ENCODE data around the gene STXBP2.
A peak's percentile ranks its signal among the peaks of the same experiment; 100 is the strongest.

Gene STXBP2

DNA sequence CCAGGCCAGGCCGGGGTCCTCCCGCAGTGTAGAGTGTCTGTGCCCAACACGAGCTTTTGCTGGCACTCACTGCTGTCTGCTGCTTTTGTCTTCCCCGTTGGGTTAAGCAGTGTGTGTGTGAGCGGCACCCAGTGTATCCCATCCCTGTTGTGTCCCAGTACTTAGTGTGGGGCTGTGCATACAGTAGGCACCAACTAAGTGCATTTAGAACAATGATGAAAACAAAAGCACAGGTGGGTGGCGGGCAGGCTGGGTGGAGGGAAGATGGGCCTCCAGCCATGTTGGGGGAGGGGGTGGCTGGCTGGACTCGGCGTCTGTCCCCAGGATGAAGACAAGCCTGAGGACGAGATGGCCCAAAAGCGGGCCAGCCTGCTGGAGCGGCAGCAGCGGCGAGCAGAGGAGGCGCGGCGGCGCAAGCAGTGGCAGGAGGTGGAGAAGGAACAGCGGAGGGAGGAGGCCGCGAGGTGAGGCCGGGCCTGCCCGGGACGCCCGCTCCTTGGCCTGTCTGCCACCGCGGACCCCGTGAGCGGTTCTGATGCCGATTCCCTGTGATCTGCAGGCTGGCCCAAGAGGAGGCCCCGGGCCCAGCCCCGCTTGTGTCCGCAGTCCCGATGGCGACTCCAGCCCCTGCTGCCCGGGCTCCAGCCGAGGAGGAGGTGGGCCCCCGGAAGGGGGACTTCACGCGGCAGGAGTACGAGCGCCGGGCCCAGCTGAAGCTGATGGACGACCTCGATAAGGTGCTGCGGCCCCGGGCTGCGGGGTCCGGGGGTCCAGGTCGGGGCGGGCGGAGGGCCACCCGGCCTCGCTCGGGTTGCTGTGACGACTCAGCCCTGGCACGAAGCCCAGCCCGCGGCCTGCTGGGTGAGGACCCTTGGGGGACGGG is 21.8 kb upstream of the STXBP2 start:
- DNase-seq = no peak

DNA sequence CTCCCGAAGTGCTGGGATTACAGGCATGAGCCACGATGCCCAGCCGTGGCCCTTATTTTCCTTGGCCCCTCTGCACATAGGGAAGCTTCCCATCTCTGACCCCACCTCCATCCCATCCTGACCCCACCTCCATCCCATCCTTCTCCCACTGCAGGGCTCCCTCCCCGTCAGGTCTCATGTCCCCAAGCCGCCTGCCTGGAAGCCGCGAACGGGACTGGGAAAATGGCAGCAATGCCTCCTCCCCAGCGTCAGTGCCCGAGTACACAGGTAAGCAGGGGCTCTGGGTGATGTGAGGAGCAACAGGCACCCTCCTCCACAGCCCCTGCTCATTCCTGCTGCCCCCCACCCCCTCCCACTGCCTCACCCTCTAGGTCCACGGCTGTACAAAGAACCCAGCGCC is 19.7 kb upstream of the STXBP2 start:
- no peak for DNase-seq

DNA sequence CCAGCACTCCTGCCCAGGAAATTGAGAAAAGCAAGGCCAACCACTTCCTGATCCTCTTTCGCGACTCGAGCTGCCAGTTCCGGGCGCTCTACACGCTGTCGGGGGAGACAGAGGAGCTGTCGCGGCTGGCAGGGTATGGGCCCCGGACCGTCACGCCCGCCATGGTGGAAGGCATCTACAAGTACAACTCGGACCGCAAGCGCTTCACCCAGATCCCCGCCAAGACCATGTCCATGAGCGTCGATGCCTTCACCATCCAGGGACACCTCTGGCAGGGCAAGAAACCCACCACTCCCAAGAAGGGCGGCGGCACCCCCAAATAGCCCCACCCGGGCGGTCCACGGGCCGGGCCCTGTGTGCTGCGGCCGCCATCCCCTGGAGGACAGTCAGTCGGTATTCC is 19.2 kb upstream of the STXBP2 start:
- DNase-seq = no peak

DNA sequence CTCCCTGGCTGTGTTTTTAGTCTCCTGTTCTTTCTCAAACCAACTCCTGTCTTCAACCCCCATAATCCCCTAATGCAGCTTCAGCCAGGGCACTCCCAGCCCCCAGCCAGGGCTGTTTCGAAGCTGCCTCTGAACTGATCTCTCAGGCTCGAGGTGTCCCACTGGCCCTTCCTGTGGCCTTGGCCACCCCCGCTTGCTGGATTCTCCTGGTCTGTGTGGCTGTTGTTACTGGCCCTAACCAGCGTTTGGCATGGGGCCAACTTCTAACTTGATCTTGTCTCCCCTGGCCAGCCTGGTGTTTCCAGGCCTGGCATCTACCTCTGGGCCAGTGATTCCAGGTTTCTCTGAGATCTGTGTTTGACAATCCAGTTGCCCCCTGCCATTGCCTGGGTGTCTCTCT is 18.6 kb upstream of the STXBP2 start:
- DNase-seq = no peak

DNA sequence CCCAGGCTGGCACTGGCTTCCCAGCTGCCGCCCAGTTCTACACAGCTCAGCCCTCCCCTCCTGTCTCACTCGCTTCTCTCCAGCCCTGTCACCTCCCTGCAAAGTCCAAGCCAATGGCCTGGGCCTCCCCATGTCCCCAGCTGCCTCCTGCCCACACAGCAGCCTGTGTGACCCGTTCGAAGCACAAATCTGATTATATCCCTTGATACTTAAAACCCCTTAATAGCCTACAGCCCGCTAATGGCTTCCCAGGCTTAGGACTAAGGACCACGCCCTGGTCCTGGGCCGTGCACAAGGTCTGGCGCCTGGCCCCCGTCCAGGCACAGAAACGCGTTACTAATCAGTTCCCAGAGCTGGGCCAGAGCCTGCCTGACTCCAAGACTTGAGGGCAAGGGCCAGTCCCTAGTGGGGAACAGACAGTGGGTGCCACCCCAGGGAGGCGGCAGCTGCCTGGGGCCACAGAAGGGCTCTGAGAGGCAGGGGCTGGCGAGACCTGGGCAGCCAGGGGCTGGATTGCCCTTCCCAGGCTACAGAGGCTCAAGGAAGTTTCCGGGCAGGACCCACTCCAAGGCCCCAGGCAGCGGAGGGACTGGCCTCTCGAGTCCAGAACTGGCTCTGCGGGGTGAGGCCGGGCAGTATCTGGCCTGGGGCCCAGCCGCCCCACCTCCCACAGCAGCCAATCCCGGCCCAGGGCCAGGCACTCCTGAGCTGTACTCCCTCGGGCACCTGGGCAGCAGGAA is 18.0 kb upstream of the STXBP2 start:
- no peak for DNase-seq

DNA sequence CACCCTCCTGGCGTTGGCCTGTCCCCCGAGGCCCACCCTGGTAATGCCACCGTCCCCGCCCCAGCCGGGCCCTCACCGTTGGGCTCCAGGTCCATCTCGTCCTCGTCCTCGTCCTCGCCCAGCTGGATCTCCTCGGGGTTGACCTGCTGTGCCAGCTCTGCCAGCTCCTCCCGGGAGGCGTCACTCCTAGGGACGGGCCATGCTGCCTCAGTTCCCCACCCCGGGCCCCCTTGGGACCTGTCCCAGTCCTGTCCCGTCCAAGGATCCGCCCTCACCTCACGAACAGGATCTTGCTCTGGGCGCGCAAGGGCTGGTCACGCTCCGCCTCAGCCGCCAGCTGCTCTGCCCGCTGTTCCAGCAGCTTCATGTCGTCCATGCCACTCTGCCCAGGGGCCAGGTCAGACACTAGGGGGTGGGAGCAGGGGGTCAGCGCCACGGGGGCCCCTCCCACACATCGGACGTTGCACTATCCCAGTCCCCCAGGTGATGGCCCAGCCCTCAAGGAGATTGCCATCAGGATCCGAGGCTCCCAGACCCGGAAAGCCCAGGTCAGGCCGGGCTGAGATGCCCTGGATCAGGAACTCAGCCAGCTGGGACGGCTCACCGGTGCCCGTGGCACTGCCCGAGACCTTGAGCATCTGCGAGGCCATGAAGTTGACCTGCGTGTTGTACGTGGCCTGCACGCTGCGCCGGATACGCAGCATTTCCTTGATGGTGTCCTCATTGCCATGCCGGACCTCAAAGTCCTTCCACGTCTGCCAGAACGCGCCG is 17.1 kb upstream of the STXBP2 start:
- no peak for DNase-seq

DNA sequence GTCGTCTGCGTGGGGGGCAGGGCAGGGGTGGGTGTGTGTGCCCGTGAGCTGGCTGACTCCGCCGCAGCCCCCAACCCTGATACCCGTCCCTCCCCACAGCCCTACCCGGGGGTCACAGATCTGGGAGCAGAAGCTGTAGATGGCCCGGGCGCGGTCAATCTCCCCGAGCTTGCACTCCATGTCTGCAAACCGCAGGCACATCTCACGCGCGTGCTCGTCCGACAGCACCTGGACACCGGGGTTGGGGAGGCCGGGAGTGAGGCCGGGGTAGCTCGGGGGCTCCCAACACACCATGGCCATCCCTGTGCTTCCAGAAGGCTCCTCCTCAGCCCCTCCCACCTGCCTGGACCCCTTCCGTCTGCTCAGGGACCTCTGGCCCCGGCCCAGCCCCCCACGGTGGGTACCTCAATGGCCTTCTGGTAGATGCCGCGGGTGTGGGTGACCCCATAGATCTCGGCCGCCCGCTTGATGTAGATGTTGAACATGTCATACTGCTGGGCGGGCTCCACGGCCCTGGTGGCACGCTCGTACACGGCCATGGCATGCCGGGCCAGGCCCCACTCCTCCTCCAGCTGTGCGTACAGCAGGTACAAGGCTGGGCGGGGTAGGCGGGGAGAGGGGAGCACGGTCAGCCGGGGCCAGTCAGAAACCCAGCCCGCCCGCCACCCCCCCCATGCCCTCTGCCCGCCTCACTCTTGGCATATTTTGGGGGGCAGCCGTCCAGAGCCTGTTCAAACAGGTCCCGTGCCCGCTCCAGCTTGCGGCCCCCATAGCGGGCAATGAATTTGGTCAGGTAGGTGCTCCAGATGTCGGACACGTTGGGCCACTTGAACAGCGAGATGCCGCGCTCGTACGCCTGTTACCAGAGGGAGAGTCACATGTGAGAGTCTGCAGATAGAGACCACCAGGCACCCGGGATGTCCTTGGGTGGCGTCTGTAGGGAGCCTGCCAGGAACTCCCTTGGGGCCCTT is 16.2 kb upstream of the STXBP2 start:
- DNase-seq = no peak

DNA sequence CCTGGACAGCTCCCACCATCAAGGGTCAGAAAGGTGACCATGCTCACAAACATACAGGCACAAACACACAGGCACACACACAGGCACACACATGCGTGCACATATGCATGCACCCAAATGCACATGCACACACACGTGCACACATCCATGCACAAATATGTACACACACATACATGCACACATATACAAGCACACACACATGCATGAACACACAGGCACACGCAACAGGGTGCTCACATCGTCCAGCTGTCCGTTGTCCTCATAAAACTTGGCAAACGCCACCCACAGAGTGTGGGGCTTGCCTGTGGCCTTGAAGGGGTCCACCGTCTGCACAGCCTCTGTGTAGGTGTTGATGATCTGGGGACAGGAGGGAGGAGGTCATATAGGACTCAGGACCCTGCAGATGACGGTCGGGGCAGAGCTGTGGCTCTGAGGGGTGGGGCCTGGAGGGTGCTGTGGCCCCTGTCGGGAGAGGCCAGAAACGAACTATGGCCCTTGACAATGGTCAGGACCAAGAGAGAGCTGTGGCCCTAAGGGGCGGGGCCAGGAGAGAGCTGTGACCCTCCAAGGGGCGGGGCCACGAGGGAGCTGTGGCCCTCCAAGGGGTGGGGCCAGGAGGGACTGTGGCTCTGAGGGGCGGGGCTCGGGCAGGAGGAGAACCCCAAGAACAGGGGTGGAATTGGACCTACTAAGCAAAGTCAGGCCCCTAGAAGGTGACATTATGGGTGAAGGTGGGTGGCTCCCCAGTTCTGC is 13.8 kb upstream of the STXBP2 start:
- no peak for DNase-seq

DNA sequence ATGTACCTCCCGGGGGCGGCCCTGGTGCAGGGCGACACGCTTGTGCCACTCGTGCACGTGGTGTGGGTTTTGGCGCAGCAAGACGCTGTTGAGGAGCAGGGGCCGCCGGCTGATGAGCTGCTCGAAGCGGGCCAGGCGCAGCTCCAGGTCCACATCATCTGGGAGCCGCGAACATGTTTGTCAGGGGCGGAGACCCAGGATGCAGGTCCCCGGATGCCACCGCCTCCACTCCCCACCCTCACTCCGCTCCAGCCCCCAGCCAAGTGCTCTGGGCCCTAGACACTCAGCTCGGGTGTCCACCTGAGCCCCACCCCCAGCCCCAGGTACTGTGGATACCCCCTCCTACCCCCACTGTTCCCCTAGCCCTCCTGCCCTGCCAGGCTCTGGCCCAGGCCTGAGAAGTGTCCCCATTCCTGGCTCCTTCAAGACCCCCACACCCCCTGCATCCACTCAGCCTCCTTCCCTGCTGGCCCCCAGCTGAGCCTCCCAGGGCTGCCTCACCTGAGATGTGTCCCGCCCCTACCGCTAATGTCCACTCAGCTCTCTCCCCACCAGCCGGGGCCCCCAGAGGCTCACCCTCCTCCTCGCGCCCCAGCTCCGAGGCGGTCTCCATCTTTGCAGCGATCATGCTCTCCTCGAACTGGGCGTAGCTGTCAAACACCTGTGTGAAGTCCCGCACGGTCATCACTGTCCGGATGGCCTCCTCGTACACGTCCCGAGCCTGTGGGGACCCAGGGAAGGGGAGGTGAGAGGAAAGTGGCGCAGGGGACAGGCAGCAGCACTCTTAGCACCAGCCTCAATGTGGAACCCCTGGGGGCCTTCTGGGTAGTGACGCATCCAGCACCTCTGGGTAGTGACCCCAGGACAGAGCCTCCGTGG is 12.9 kb upstream of the STXBP2 start:
- no peak for DNase-seq

DNA sequence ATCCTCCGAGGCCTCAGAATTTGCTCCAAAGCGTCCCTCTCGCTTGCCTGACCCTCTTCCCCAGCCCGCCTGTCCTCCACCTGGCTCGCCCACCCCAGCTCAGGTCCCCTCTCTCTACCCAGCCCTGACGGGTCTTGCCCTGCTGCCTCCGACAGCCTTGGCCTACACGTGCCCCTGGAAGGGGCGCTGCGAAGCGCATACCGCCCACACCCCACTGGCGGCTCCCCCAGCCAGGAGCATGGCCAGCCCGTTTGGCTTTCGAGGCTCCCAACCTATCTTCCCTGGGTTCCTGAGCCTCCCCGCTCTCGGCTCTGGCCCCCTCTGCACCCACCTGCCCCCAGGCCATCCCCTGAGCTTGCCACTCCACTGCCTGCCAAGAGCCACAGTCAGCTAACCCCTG is 12.1 kb upstream of the STXBP2 start:
- no peak for DNase-seq

DNA sequence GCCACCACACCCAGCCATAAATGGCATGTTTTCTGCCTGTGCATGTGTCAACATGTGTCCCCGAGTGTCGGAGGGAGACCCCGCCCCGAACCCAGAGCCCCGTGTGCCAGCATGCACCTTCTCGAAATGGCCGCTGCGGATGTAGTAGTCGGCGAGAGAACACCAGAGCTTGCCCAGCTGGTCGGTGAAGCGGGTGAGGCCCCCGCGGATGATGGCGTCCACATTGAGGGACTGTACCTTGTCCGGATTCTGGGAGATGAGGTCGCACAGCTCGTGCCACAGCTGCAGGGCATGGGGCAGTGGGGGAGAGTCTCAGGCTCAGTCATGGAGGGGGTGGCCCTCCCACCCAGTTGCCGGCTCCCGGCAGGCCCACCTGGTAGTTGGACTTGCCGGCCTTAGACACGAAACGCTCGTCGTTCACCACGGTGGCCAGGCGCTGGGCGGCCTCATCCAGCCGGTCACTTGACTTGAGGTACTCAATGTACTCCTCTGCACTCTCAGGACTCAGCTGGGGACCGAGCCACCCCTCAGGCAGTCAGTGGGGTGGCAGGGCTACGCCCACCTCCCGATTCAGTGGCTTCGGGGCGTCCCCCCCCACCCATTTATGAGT is 11.0 kb upstream of the STXBP2 start:
- no peak for DNase-seq

DNA sequence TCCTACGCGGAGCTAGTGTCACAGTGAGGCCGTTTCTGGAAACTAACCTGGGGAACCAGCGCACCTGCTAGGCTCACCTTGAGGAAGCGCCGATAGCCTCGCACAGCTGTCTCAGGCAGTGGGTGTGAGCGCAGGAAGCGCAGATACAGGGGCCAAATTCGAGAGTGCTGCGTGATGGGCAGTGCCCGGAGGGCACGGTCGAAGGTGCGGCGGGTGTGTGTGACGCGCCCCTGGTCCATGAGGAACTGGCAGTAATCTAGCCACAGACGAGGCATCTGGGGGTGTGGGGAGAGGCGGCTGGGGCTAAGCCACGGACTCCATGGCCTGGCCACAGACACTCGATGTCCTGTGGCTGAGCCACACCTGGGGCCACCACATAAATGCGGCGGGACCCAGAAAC is 9.7 kb upstream of the STXBP2 start:
- no peak for DNase-seq

DNA sequence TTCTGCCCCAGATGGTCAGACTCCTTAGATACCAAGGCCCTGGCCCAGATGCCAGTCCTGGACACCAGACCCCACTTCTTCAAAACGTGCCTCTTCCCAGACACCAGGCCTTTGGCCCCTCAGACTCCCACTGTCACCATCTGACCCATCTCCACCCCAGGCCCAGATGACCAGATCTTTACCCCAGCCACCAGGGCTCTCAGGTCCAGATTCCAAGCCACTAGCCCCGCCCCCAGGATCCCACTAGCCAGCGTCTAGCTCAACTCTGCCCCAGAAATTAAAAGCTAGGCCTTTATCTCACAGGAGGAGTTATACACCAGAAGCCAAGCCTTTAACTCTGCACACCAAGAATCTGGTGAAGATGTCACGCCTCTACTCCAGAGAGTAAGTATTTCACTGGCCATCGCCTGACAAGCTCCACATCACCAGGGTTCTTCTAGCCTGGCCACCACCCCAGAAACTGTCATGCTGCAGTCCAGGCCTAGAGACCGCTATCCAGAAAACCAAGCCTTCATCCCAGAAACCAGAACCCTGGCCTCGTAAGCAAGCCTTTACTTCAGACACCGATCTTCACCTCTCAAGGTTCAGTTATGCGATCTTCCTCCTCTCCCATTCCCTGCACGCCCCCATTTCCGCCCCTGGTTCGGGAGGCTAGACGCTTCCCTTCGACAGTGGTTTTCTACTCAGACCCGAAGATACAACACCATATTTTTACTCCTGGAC is 8.2 kb upstream of the STXBP2 start:
- no peak for DNase-seq

DNA sequence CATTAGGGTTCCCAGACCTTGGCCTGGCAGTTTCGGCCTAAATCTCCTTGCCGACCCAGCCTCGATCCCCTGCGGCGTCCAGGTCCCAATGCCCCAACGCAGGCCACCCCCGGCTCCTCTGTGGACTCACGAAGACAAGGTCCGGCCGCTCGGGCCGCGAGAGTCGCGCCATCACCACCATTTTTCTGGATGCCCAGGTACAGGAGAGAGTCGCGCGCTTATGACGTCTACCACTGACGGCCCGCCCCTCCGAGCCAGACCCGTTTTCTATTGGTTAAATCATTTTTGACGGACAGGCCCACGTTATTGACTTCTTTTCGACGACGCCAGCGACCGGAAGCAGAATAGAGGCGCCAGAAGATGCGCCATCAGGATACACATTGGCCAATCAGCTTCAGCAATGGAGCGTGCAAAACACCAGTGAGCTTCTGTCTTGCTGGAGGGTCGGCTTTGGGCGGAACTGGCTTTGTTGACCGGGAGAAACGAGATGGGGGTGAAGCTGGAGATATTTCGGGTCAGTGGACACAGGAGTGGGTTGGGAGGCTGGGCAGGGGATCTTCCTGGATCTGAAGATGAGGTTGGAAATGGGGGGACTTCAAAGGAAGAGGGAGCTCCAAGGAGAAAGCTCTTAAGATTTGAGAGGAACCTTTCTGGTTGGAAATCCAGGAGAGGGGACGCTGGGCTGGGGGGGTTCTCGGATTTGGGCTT is 7.4 kb upstream of the STXBP2 start, which contains the start of the genes PET100 and XAB2:
TSS of gene PET100 (plus strand) at position 447 of the 708 bp plus-strand sequence. CDS start at position 488, 41 bp downstream.
TSS of gene XAB2 (minus strand) at position 199 of the 708 bp plus-strand sequence. CDS start at position 181, 18 bp downstream.
- DNase-seq = peak; percentile 94

DNA sequence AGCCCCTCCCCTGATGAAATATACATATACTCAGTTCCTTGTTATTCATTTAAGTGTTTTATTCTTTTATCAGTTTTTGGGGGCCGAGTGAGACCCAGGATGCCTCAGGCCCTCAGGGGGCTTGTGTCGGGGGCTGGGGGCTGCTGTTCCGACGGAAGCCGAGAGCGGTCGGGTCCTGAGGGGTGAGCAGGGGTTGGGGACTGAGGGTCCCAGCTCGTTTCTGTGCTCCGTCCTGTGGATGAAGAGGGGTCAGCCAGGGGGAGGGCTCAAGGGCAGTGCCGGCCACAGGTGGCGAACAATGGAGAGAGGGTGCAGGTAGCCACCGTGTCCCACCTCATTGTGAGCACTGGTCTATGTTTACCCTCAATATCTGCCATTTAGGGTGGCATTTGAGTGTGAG is 5.3 kb upstream of the STXBP2 start:
- DNase-seq = no peak

DNA sequence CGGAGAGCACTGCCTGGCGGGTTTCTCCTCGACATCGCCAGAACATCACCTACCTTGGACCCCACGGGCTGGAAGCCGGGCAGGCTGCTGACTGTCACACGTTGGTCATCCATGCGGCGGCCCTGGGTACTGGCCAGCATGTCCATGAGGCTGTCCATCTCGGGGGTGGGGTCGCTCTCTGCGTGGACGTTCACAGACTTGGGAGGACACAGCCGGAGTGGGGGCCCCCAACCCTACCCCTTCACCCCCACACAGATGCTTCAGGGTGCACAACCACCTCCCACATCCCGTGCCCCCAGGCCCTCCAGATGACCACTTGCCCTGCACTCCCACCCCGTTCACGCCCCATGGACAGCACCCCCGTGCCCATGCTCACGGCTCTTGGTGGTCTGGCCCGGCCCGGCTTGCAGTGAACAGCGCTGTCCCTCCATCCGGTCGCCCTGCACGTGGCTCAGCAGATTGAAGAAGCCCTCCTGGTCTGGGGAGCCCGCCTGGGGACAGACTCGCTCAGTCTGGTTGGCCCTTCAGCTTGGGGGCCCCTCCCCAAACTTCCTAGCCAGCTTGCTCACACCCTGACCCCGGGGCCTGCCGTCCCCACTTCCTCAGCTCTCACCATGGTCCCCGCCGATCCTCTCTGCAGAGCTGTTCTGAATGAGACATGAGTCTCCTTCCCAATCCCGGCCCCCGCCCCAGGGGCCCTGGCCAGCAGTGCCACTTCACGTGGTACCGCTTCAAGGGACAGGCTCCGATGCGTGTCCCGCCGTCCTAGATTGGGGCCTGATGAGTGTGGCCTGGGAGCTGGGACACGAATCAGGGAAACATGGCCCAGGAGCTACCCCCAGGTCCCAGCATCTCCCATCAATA is 4.3 kb upstream of the STXBP2 start:
- DNase-seq = no peak

DNA sequence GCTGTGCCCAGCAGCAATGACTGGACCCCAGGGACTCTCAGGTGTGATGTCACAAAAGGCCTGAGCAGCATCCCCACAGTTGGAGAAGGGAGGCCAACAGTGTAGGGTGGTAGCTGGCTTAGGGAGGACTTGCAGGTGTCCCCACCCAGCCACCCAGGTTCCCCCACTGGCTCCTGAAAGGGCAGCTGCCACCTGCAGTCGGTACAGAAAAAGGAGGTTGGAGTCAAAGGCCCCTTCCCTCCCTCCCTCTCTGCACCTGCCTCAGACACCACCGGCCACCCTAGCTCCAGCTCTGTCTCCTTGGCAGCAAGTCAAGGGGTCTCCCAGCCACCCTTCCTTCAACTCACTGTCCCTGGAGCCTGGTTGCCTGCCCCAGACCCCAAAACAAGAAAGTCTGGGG is 3.2 kb upstream of the STXBP2 start, which contains the start of gene PCP2:
TSS of gene PCP2 (minus strand) at position 22 of the 400 bp plus-strand sequence. CDS start 262 bp downstream, outside the sequence.
- no peak for DNase-seq
